Measurements from ENCODE around the gene CYB561D1.
"Not testable (repeated sequence)": the region's sequence is repeated elsewhere in the genome, so short reads cannot be mapped to it uniquely, and the experiment has no call there.

Gene CYB561D1, protein sequence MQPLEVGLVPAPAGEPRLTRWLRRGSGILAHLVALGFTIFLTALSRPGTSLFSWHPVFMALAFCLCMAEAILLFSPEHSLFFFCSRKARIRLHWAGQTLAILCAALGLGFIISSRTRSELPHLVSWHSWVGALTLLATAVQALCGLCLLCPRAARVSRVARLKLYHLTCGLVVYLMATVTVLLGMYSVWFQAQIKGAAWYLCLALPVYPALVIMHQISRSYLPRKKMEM

DNA sequence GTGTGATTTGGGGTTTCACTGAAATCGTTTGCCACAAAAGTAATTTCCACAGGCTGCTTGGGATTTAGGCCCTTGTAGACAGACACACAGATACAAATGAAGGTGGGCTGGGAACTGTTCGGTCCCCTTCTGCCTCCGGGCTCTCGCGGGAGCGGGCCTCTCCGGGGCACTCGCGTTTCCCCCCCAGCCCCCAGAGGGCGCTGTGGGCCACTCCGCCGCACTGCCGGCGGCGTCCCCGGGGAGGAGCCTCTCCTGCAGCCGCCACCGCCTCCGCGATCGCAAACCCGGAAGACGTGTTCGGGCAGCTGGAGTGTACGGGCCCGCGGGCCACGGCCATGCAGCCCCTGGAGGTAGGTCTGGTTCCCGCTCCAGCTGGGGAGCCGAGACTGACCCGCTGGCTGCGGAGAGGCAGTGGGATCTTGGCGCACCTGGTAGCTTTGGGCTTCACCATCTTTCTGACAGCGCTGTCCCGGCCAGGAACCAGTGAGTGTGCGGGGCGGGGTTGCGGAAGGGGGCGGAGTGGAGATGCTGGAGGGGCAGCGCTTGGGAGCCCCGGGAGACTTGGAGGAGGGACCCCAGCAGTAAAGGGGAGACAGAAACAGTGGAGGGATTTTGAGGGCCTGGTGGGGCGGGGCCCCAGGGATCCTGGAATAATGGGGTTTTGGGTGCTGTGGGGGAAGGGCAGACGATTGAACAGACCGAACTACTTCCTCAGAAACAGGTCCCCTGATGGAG lies at the start of gene CYB561D1:
TSS of gene CYB561D1 (plus strand) at position 290 of the 735 bp plus-strand sequence. CDS start at position 336, 46 bp downstream.
- peak; percentile 55 for DNase-seq (ENCODE audit: low read depth, low spot score)

DNA sequence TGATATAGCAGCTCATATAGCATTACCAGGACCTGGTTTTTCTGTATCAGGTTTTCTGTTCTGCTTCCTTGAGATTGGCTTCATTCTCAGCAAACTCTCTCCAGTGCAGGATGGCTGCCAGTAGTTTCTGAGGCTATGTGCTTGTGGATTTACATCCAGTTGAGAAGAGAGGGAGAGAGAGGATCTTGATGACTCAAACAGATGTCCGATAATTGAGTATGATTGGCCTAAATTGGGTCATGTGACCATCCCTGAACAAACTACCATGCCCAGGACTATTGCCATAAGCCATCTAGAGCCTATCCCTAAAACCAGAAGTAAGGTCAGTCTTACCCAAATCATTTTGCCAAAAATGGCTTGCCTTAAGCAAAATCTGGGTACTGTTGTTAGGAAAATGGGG lies 49.5 kb upstream of the CYB561D1 start:
- no peak for DNase-seq (ENCODE audit: low read depth, low spot score)

DNA sequence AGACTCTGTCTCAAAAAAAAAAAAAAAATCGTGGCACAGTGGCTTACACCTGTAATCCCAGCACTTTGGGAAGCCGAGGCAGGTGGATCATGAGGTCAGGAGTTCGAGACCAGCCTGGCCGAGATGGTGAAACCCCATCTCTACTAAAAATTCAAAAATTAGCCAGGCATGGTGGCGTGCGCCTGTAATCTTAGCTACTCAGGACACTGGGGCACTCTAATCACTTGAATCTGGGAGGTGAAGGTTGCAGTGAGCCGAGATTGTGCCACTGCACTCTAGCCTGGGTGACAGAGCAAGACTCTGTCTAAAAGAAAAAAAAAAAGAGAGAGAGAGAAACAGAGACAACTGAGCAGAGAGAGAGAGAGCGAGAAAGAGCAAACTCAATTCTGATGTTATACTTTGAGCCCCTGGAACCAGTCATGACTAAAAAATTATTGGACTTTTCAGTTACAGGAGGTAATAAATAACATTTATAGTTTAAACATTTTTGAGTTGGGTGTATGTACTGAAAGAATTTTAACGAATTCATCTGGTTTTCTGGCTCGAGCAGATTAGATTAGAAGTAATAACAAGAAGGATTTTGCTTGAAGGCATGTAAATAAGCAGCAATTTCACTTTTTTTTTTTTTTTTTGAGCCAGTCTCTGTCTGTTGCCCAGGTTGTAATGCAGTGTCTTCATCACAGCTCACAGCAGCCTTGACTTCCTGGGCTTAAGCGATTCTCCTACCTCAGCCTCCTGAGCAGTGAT lies 47.8 kb upstream of the CYB561D1 start:
- not testable (repeated sequence) for DNase-seq (ENCODE audit: low read depth, low spot score)

DNA sequence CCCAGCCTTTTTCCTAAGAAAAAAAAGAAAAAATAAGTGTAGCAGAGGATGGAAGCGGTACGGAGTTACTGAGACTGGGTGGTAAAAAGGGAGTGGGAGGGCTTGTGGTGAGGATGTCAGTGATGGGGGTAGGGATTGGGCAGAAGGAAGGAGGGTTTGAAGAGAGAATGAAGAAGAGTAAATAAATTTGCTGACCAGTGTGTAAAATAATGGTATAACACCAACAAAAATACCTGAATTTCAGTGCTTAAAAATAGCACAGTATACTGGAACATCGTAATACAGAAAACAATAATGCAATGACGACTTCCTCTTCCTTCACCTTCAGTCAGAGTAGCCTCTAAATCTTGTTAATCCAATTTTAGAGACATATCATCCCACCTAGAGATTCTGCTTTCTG lies 46.4 kb upstream of the CYB561D1 start:
- no peak for DNase-seq (ENCODE audit: low read depth, low spot score)

DNA sequence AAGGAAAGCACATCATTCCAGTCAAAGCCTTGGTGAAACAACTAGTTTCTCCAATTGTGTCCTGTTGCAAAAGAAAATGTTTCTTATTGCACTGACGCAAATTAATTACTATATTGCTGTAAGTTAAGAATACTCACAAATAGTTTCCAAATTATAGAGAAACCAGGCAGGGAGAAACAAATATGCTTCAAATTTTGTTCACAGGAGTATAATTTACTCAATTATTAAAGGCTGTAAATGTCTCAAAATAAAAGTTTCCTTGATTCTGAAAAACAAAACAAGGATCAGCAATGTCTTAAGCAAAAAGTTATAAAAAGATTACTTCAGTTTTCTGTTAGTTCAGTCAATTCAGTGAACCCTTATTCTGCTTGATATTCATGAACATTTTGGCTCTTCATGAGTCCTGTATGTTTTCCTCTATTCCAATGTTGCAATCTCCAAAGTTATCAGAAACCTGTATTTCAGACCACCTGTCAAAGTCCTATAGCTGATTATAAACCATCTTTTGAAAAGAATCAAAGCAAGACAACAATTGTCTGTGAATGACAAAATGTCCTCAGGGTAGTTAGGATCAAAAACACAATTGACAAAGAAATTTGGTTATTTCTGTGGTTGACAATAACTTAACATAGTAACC lies 39.3 kb upstream of the CYB561D1 start:
- no peak for DNase-seq (ENCODE audit: low read depth, low spot score)

DNA sequence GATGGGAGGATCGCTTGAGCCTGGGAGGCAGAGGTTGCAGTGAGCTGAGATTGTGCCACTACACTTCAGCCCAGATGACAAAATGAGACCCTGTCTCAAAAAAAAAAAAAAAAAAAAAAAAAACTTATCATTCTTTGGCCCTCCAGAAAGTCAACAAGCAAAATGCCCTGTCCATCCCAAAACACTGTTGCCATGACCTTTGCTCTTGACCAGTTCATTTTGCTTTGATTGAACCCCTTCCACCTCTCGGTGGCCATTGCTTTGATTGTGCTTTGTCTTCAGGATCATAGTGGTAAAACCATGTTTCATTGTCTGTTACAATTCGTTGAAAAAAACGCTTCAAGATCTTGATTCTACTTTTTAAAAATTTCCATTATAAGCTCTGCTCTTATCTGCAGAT lies 36.1 kb upstream of the CYB561D1 start:
- DNase-seq (ENCODE audit: low read depth, low spot score), result no peak

DNA sequence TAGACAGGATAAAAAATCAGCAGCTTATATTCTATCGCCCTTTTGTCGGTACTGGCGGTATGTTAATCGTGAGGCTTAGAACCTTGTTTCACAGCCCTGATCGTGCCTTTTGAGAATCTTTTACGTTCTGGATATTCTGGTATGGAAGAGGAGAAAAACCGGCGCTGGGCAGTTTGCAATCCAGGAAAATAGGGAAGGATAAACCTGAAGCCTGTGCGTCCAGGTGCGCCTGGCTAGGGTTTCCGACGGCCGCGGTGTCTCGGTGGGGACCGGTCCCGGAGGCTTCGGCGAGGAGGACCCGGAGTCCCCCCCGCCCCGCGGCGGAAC lies 27.8 kb upstream of the CYB561D1 start:
- no peak for DNase-seq (ENCODE audit: low read depth, low spot score)

DNA sequence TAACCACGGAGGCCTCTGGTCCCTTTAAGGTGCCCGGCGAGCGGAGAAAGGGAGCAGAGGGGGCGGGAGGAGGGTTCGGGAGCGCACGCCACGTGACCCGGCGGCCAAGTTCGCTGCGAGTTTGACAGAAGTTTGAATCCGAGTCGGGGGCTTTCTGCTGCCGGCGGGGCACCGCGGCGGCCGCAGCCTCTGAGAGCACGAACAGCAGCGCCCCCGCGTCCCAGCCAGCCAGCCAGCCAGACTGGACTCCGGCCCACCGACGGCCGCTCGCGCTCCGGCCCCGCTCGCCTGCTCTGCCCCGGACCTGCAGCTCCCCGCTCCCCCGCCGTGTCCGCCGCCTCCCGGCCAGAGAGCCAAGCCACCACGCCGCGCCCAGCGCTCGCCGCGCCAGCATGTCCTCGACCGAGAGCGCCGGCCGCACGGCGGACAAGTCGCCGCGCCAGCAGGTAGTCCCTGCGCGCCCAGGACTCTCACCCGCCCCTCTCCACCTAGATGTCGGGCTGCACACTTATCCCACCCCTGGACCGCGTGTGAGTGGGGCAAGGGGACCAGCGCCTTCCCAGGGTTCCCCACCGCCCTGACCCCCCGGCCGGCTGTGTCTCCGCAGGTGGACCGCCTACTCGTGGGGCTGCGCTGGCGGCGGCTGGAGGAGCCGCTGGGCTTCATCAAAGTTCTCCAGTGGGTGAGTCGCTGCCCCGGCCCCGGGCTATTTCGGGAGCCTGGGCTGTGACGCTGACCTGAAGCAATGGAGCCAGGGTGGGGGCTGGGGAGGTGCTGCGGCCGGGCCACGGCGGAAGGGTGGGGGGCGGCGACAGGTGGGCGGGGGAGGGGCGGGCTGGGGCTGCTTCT lies 27.2 kb upstream of the CYB561D1 start, which contains the start of gene SYPL2:
TSS of gene SYPL2 (plus strand) at position 95 of the 849 bp plus-strand sequence. CDS start at position 393, 298 bp downstream.
- no peak for DNase-seq (ENCODE audit: low read depth, low spot score)

DNA sequence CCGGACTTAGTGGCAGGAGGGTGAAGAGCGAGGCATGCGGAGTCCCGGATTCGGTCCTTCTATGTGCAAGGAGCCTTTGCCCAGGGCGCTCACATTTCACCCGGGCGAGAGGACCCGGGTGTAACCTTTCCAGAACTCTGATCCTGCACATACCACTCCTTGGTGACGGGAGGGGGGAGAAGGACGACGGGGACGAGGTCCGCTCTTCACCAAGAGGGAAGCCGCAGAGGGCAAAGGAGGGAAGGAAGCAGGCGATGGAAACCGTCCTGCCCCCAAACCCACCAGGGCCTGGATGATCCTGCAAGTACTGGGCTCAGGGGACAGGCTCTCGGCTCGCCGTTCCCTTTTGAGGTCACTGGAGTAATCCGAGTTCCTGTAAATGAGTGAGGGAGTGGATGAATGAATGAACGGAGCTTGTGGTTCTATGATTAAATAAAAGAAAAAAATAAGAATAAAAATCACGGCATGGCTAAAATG lies 26.6 kb upstream of the CYB561D1 start:
- no peak for DNase-seq (ENCODE audit: low read depth, low spot score)

DNA sequence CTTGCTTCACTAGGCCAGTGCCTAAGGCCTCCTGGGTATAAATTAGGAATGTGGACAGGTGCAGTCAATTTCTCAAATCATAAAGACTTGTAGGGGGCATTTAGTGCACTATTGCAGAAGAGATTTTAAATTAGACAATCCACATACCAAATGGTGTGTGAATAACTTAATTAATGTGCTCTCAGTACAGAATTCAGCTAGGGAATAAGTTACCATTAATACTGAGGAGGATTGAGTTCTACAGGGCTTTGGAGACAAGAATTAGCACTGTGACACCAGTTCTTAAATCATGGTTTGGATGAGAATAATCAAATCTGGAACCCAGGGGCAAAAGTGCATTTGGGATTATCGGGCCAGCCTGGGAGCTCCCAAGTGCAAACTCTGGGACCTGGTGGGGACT lies 25.8 kb upstream of the CYB561D1 start:
- DNase-seq (ENCODE audit: low read depth, low spot score), result no peak

DNA sequence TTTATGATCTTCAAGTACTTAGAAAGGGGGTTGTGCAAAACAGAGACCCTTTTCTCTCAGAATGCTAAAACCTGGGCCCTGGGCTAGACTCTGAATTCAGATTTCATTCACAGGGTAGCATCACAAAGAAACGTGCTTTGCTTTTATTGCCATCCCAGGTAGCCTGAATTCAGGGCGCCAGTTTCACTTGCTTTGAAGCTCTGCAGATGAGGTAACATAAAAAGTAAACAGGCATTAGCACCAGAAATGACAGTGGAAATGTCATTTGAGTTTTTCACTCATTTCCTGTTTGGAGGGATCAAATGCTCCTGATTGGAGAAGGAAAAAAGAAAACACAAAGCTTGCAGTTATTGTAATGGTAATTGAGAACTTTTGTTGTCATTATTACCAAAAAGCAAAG lies 25.0 kb upstream of the CYB561D1 start:
- no peak for DNase-seq (ENCODE audit: low read depth, low spot score)

DNA sequence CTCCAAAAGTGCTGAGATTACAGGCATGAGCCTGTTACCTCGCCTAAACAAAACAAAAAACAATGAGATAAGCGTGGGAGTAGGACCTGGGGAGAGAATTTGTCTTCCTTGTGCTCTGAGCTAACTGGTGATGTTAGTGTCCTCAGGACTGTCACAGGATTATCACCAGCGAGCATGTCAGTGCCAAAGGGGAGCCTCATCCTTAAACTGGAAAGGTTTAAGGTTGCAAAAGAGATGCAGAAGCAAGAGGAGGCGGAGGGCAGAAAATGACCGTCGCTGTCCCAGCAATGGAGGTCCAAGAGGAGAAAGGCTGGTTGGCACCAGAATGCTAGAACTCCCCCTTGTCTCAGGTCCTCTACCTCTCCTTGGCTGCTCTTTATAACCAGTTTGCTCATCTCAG lies 23.6 kb upstream of the CYB561D1 start:
- DNase-seq (ENCODE audit: low read depth, low spot score), result no peak

DNA sequence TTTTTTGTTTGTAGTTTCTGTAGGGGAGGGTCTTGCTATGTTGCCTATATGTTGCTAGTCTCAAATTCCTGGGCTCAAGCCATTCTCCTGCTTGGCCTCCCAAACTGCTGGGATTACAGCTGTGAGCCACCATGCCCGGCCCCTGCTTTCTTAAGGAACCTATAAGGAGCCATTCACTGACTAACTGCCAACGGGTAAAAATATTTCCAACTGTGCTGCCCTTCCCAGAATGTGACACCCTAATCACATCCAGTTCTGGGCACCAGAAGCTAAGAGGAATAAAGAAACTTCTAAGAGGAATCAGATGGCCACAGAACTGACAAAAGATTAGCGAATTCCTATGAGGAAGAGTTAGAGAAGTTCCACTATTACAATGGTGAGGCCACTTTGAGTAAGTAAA lies 21.1 kb upstream of the CYB561D1 start:
- DNase-seq (ENCODE audit: low read depth, low spot score), result no peak

DNA sequence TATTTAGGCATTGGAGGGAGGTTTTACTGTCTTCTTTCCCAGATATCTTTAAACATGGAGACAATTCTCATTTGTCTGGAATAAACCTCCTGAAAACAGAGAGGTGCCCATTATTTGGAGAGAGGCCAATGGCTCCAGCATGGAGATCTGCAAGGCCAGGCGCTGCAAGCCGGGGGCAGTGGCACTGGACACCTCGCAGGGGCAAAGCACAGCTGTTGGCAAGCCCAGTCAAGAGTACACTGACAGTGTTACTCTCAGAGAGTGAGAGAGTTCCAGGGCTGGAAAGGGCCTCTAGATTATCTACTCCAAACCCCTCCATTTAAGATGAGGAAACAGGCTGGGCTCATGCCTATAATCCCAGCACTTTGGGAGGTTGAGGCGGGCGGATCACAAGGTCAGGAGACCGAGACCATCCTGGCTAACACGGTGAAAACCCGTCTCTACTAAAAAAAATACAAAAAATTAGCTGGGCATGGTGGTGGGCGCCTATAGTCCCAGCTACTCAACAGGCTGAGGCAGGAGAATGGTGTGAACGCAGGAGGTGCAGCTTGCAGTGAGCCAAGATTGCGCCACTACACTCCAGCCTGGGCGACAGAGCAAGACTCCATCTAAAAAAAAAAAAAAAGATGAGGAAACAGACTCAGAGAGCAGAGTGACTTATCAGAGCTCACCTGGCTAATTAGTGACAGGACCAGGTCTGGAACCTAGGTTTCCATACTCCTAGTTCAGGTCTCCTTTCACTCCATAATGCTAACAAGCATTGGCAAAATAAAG lies 20.4 kb upstream of the CYB561D1 start:
- DNase-seq (ENCODE audit: low read depth, low spot score), result not testable (repeated sequence)

DNA sequence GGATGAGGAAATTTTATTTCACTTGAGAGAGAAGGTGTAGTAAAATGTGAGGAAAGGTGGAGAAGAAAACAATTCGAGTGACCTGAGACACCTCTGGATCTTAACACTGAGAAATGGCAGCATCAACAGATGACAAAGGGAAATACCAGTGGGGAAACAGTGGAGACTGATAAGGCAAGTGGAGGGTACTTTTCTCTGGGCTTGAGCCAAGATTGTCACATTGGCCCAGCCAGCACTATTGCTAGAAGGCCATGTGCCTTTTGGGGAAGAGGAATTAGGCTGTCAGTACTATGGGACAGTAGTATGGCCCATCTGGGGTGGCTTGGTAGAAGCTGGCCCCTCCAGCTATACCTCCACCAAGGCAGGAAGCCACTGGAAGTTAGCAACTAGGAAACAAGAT lies 19.2 kb upstream of the CYB561D1 start:
- no peak for DNase-seq (ENCODE audit: low read depth, low spot score)

DNA sequence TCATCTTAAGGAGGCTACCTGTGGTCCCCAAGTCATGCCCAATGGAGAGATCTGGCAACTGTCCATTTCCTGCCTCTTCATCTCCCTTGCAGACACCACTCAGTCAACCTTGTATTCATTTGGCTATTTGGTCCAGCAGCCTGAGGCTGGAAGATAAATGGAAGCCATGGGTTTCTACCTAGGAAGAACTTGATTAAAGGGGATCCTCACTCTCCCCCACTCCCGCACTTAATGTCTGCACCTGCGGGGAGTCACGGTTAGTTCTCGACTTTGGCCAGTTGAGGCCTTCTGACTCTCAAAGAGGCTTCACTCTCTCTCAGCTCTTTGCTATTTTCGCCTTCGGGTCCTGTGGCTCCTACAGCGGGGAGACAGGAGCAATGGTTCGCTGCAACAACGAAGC lies 18.6 kb upstream of the CYB561D1 start:
- no peak for DNase-seq (ENCODE audit: low read depth, low spot score)

DNA sequence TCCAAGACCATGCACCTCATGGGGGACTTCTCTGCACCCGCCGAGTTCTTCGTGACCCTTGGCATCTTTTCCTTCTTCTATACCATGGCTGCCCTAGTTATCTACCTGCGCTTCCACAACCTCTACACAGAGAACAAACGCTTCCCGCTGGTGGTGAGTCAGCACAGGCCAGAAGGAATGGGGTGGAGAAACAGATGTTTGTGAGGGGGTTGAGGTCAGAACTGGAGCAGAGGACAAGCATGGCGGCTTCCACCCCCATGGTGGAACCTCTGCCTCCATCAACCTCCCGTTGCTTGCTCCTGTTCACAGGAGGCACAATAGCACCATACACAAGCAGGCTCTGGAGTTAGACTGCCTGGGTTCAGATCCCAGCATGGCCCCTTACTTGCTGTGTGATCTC lies 17.1 kb upstream of the CYB561D1 start:
- DNase-seq (ENCODE audit: low read depth, low spot score), result no peak

DNA sequence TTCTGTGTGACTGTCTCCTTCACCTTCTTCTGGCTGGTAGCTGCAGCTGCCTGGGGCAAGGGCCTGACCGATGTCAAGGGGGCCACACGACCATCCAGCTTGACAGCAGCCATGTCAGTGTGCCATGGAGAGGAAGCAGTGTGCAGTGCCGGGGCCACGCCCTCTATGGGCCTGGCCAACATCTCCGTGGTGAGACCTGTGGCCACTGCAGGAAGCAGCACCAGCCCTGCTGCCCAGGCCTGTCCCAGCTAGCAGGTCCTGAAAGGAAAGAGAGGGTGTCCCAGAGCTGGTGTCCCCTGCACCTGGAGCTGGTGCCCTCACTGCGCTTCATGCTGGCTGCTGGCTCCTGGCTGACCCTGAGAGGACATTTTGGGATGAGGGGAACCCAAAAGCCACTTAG lies 16.1 kb upstream of the CYB561D1 start:
- DNase-seq (ENCODE audit: low read depth, low spot score), result no peak

DNA sequence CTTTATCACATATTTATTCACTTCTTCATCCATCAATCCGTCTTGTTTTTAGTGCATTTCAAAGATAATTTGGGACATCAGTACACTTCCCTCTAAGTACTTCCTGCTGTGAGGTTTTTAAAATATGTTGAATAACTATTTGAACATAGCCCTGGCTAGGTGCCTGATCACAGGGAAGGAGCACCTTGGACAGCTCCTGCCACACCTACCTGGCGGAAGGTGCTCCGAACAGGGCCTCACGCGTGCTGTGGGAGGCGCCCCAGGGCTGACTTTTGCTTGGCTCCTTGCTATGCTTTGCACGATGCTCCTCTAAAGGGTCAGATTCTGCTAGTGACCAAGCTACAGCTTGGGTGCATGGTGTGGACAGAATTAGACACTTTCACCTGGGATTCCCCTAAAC lies 15.1 kb upstream of the CYB561D1 start:
- DNase-seq (ENCODE audit: low read depth, low spot score), result no peak

DNA sequence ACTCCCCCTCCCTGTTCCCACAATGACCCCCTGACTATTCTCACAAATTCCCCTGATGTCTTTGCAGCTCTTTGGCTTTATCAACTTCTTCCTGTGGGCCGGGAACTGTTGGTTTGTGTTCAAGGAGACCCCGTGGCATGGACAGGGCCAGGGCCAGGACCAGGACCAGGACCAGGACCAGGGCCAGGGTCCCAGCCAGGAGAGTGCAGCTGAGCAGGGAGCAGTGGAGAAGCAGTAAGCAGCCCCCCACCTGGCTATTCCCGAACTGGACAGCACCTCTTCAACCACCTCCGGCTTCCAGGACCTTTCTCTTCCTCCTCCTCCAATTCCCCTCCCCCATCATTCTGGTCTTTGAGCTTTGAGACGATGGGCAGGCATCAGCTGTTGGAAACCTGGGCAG lies 14.6 kb upstream of the CYB561D1 start:
- no peak for DNase-seq (ENCODE audit: low read depth, low spot score)

Measured in brain pericyte (primary cell).